IMR-90 (cell line): ENCODE data around the gene PRKCG. TPM values are rescaled to one million over a fixed set of nuclear protein-coding genes. Genes with fewer than 3 reads are reported as not detected.

Experiments used
- ATAC-seq: fragments of 200-7000 bp; cut with Tn5 transposase; 2 replicates; pipeline ENCODE4 v1.9.1; 2020; ENCODE audit warnings: low read depth, mild to moderate bottlenecking, moderate library complexity
- BruUV-seq: library from RNA; stranded (reverse); fragments of 400-500 nt; replicated peaks from 2 replicates; lab custom pipeline; 2021; lab: Mats Ljungman, UMichigan
- CTCF ChIA-PET: fragments of 300-600 bp; formaldehyde crosslinking; extraction: SDS; loops from one replicate; lab custom pipeline; 2021; ENCODE audit warnings: antibody characterized with exemption; lab: Yijun Ruan, JAX
- POLR2A ChIA-PET: fragments of 300-600 bp; sonication (Branson Sonifier 250); formaldehyde crosslinking; loops from one replicate; lab custom pipeline; 2022; ENCODE audit warnings: antibody characterized with exemption; ENCODE audit not compliant: unreplicated experiment; lab: Charles Lee
- DNase-seq: peaks from one replicate; pipeline ENCODE4 v3.0.0; 2013
- H2AFZ ChIP-seq: replicated peaks from 2 replicates; pipeline ENCODE3; 2013; ENCODE audit warnings: low read length, mild to moderate bottlenecking; ENCODE audit not compliant: poor library complexity
- H2AK5ac ChIP-seq: 2 replicates; pipeline ENCODE4 v1.6.1; 2013; ENCODE audit warnings: low read depth, low read length, inconsistent platforms
- H2AK9ac ChIP-seq: replicated peaks from 2 replicates; pipeline ENCODE3; 2013; ENCODE audit warnings: mild to moderate bottlenecking, low read depth, low read length, moderate library complexity; ENCODE audit not compliant: poor library complexity
- H2BK120ac ChIP-seq: 2 replicates; pipeline ENCODE4 v1.6.1; 2013; ENCODE audit warnings: low read depth, low read length, inconsistent platforms
- H2BK15ac ChIP-seq: 3 replicates; pipeline ENCODE4 v1.6.1; 2013; ENCODE audit warnings: low read depth, low read length, inconsistent platforms
- H2BK20ac ChIP-seq: 2 replicates; pipeline ENCODE4 v1.6.1; 2013; ENCODE audit warnings: low read depth, mild to moderate bottlenecking, inconsistent platforms, low read length, moderate library complexity
- H2BK5ac ChIP-seq: 2 replicates; pipeline ENCODE4 v1.6.1; 2013; ENCODE audit warnings: mild to moderate bottlenecking, low read depth, low read length, inconsistent platforms; ENCODE audit not compliant: poor library complexity, severe bottlenecking
- H3K14ac ChIP-seq: replicated peaks from 2 replicates; pipeline ENCODE4 v1.6.1; 2013; ENCODE audit warnings: low read depth, low read length, inconsistent platforms
- H3K18ac ChIP-seq: 2 replicates; pipeline ENCODE4 v1.6.1; 2013; ENCODE audit warnings: low read depth, low read length, control low read depth
- H3K23ac ChIP-seq: 2 replicates; pipeline ENCODE4 v1.6.1; 2013; ENCODE audit warnings: low read depth, low read length, inconsistent platforms
- H3K27ac ChIP-seq: 2 replicates; pipeline ENCODE4 v1.5.1; 2013; ENCODE audit warnings: mild to moderate bottlenecking, control low read depth, low read length; ENCODE audit not compliant: insufficient read depth
- H3K27me3 ChIP-seq: 2 replicates; pipeline ENCODE4 v1.6.1; 2013; ENCODE audit warnings: low read length; ENCODE audit not compliant: control insufficient read depth, insufficient read depth
- H3K36me3 ChIP-seq: 2 replicates; pipeline ENCODE4 v1.6.1; 2013; ENCODE audit warnings: low read length, mixed read lengths; ENCODE audit not compliant: control insufficient read depth, insufficient read depth
- H3K4ac ChIP-seq: 2 replicates; pipeline ENCODE4 v1.6.1; 2013; ENCODE audit warnings: low read depth, low read length, inconsistent platforms
- H3K4me1 ChIP-seq: 2 replicates; pipeline ENCODE4 v1.6.1; 2013; ENCODE audit warnings: low read length, mixed read lengths; ENCODE audit not compliant: control insufficient read depth, insufficient read depth
- H3K4me2 ChIP-seq: 2 replicates; pipeline ENCODE4 v1.6.1; 2013; ENCODE audit warnings: low read depth, mild to moderate bottlenecking, control low read depth, low read length, moderate library complexity
- H3K4me3 ChIP-seq: 2 replicates; pipeline ENCODE4 v1.5.1; 2013; ENCODE audit warnings: low read depth, mild to moderate bottlenecking, control low read depth, low read length, moderate library complexity; ENCODE audit not compliant: insufficient read depth
- H3K56ac ChIP-seq: 2 replicates; pipeline ENCODE4 v1.6.1; 2013; ENCODE audit warnings: low read length, inconsistent platforms; ENCODE audit not compliant: insufficient read depth; ENCODE audit errors: extremely low read depth
- H3K79me1 ChIP-seq, 2 experiments: 2 replicates each; pipeline ENCODE4 v1.6.1; 2013; ENCODE audit warnings: low read length in 2 of 2, inconsistent platforms in 1 of 2, low read depth in 1 of 2
- H3K9ac ChIP-seq: 2 replicates; pipeline ENCODE4 v1.6.1; 2013; ENCODE audit warnings: low read depth, low read length, control low read depth
- H3K9me1 ChIP-seq: 2 replicates; pipeline ENCODE4 v1.6.1; 2013; ENCODE audit warnings: low read length, inconsistent platforms; ENCODE audit not compliant: insufficient read depth
- H3K9me3 ChIP-seq: 2 replicates; pipeline ENCODE4 v1.6.1; 2013; ENCODE audit warnings: low read length; ENCODE audit not compliant: control insufficient read depth, insufficient read depth
- H4K20me1 ChIP-seq: 2 replicates; pipeline ENCODE4 v1.6.1; 2013; ENCODE audit warnings: low read length, inconsistent platforms; ENCODE audit not compliant: insufficient read depth
- H4K5ac ChIP-seq: 2 replicates; pipeline ENCODE4 v1.6.1; 2013; ENCODE audit warnings: mild to moderate bottlenecking, low read depth, low read length, control low read depth
- H4K8ac ChIP-seq, 2 experiments: 2 replicates each; pipeline ENCODE4 v1.6.1; 2013; ENCODE audit warnings: low read depth in 2 of 2, low read length in 2 of 2, control low read depth in 1 of 2, inconsistent platforms in 1 of 2
- H4K91ac ChIP-seq: 2 replicates; pipeline ENCODE4 v1.6.1; 2013; ENCODE audit warnings: low read depth, low read length, inconsistent platforms; ENCODE audit not compliant: insufficient read depth
- MXI1 ChIP-seq: IDR thresholded peaks from 2 replicates; pipeline ENCODE4 v1.6.1; 2012; ENCODE audit warnings: low read depth, mild to moderate bottlenecking, low read length, moderate library complexity, borderline replicate concordance
- POLR2A ChIP-seq: IDR thresholded peaks from 2 replicates; pipeline ENCODE4 v1.6.1; 2012; ENCODE audit warnings: mild to moderate bottlenecking, low read depth, low read length
- RAD21 ChIP-seq: IDR thresholded peaks from 2 replicates; pipeline ENCODE4 v1.6.1; 2012; ENCODE audit warnings: low read length, improper control_type of control experiment
- WGBS, 2 experiments: methylation state at CpG; one replicate each; pipeline versions ENCODE4 v1.1.5 to v1.1.7; 2013; ENCODE audit warnings: missing lambda C conversion rate in 2 of 2; ENCODE audit not compliant: insufficient read length in 1 of 2; ENCODE audit errors: extremely low coverage in 2 of 2; 5-methylcytosine and 5-hydroxymethylcytosine counted together
- dilution Hi-C: fragments of 300-500 bp; cut with HindIII; formaldehyde crosslinking; loops from one replicate; pipeline ENCODE4 v1.14.3; 2018; ENCODE audit warnings: low sequenced_read_pairs; ENCODE audit not compliant: unreplicated experiment
- in situ Hi-C: fragments of 300-500 bp; cut with MboI; formaldehyde crosslinking; loops from 3 replicates; pipeline ENCODE4 v1.14.3; 2019; ENCODE audit warnings: low sequenced_read_pairs, inconsistent platforms, mixed read lengths
- intact Hi-C: fragments of 100-400 bp; cut with micrococcal nuclease; formaldehyde crosslinking; loops from 2 replicates; pipeline ENCODE4 v1.10.0; 2022
- polyA plus RNA-seq, 3 experiments: library from polyadenylated mRNA; depleted of rRNA; stranded (reverse); fragments of >200 nt; gene quantifications; 2 replicates each; pipeline ENCODE4 v1.2.3, GENCODE V29; 2012; ENCODE audit warnings: low replicate concordance in 1 of 3
- total RNA-seq: library from RNA; depleted of rRNA; stranded (reverse); fragments of >200 nt; gene quantifications from 2 replicates; pipeline ENCODE4 v1.2.3, GENCODE V29; 2012

Gene PRKCG
- total and polyA plus RNA-seq, 2 of the 4 experiments (the other 2 are of a cell fraction) = not detected

DNA sequence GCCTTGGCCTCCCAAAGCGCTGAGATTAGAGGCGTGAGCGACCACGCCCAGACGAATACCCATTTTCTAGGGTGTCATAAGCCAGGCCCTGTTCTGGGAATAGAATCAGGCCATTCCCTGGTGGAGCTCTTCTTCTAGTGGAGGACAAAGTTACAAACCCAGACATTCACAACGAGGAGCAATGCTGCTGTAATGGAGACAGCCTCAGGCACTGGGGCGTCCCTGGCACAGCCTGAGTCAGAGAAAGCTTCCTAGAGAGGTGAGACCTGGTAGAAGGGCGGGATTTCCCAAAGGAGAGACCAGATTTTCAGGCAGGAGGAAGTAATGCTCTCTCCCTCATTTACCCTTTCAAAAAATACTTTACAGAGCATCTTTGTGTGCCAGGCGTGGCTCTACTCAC lies 12.7 kb downstream of the PRKCG start:
- Histone ChIP-seq H2BK15ac (no peak overlapping the region), H3K18ac (no peak overlapping the region), H2BK120ac (no peak overlapping the region), H3K23ac (no peak overlapping the region), H2AFZ (no peak overlapping the region), H4K91ac (no peak overlapping the region), H2BK5ac (no peak overlapping the region), H4K5ac (no peak overlapping the region), H3K9me1 (no peaks in the 10 kb centered on the region), H3K9ac (no peak overlapping the region), H3K27me3 (peaks cover 22% of the 10 kb centered on the region), H2AK5ac (no peak overlapping the region), H3K4me1 (no peaks in the 10 kb centered on the region), H3K56ac (no peak overlapping the region), H3K9me3 (no peaks in the 10 kb centered on the region), H3K27ac (no peak overlapping the region), H4K8ac (no peak overlapping the region), H4K20me1 (no peaks in the 10 kb centered on the region), H2AK9ac (no peak overlapping the region), H2BK20ac (no peak overlapping the region), H3K79me1 (no peaks in the 10 kb centered on the region), H3K4me2 (no peak overlapping the region), H3K36me3 (no peaks in the 10 kb centered on the region), H3K4me3 (no peak overlapping the region), H3K4ac (no peak overlapping the region), H3K14ac (no peak overlapping the region)
- TF ChIP-seq MXI1 = no peak
- no peak for TF ChIP-seq RAD21
- TF ChIP-seq POLR2A = no peak
- ChIA-PET CTCF (no interaction called here), POLR2A (no interaction called here)
- ATAC-seq (no peak), DNase-seq (no peak)
- WGBS, 2 experiments = no CpG with 5 or more reads among the region's 9 CpGs
- intact Hi-C loops (no loop called here), in situ Hi-C loops (no loop called here), dilution Hi-C loops (no loop called here)
- BruUV-seq = no TSS peak
